ENCODE measurements around the gene NECTIN2.
A peak's percentile ranks its signal among the peaks of the same experiment; 100 is the strongest.
"Not testable (repeated sequence)": the region's sequence is repeated elsewhere in the genome, so short reads cannot be mapped to it uniquely, and the experiment has no call there.

NECTIN2 gene

GRCh38 chr19:44908074-44908835 is 62.2 kb downstream of the NECTIN2 start:
- DNase-seq (ENCODE audit: low spot score): no peak

- DNase-seq (ENCODE audit: low spot score): no peak
These were observed 62.8 kb downstream of the NECTIN2 start for GRCh38 chr19:44908836-44909261.

- DNase-seq (ENCODE audit: low spot score): no peak
These were observed 63.7 kb downstream of the NECTIN2 start for GRCh38 chr19:44909775-44910174.

GRCh38 chr19:44911896-44912295 is 65.8 kb downstream of the NECTIN2 start:
- not testable (repeated sequence) for DNase-seq (ENCODE audit: low spot score)

- DNase-seq (ENCODE audit: low spot score): no peak
These were observed 66.8 kb downstream of the NECTIN2 start for GRCh38 chr19:44912854-44913253.

- not testable (repeated sequence) for DNase-seq (ENCODE audit: low spot score)
These were observed 67.7 kb downstream of the NECTIN2 start for GRCh38 chr19:44913512-44914432.

GRCh38 chr19:44914433-44915206 is 68.5 kb downstream of the NECTIN2 start, which contains the start of gene APOC1:
Gene APOC1, plus strand, starts transcription at chr19:44914608. Its CDS starts 284 bp downstream, at chr19:44914892.
- DNase-seq (ENCODE audit: low spot score): peak; percentile 95

- DNase-seq (ENCODE audit: low spot score): no peak
These were observed 78.2 kb downstream of the NECTIN2 start for GRCh38 chr19:44924243-44924725.

- DNase-seq (ENCODE audit: low spot score): no peak
These were observed 79.2 kb downstream of the NECTIN2 start for GRCh38 chr19:44925114-44925891.

GRCh38 chr19:44926245-44927077 is 80.4 kb downstream of the NECTIN2 start:
- not testable (repeated sequence) for DNase-seq (ENCODE audit: low spot score)

- no peak for DNase-seq (ENCODE audit: low spot score)
These were observed 81.6 kb downstream of the NECTIN2 start for GRCh38 chr19:44927746-44928145.

- DNase-seq (ENCODE audit: low spot score): no peak
These were observed 84.0 kb downstream of the NECTIN2 start for GRCh38 chr19:44930088-44930487.

GRCh38 chr19:44931541-44931940 is 85.4 kb downstream of the NECTIN2 start:
- no peak for DNase-seq (ENCODE audit: low spot score)

Data from ecto neural progenitor cell (in vitro differentiated cells).